ENCODE data around the gene PCGF3.
"Not testable (repeated sequence)": the region's sequence is repeated elsewhere in the genome, so short reads cannot be mapped to it uniquely, and the experiment has no call there.

The PCGF3 gene

GRCh38 chr4:664713-665231 is 40.9 kb upstream of the PCGF3 start:
- peak overlapping the region; percentile 76 for H3K27ac Mint-ChIP-seq
- no peaks in the 10 kb centered on the region for H3K36me3 Mint-ChIP-seq (ENCODE audit: low read depth)
- no peaks in the 10 kb centered on the region for H3K27me3 Mint-ChIP-seq
- no peaks in the 10 kb centered on the region for H3K9me3 Mint-ChIP-seq
- peak overlapping the region; percentile 81 for H3K4me3 Mint-ChIP-seq
- peaks cover 12% of the 10 kb centered on the region for H3K4me1 Mint-ChIP-seq (ENCODE audit: low read depth)

- peaks cover under 1% of the 10 kb centered on the region for H3K36me3 Mint-ChIP-seq (ENCODE audit: low read depth)
- no peaks in the 10 kb centered on the region for H3K9me3 Mint-ChIP-seq
- peak overlapping the region; percentile 31 for H3K27ac Mint-ChIP-seq
- H3K27me3 Mint-ChIP-seq = no peaks in the 10 kb centered on the region
- H3K4me1 Mint-ChIP-seq (ENCODE audit: low read depth) = peaks cover 12% of the 10 kb centered on the region
- no peak overlapping the region for H3K4me3 Mint-ChIP-seq
These were observed 40.3 kb upstream of the PCGF3 start for GRCh38 chr4:665381-665750.

GRCh38 chr4:665751-666435 is 39.7 kb upstream of the PCGF3 start:
- Mint-ChIP-seq H3K4me1 (ENCODE audit: low read depth) (peaks cover 12% of the 10 kb centered on the region), H3K4me3 (no peak overlapping the region), H3K36me3 (ENCODE audit: low read depth) (peaks cover 6% of the 10 kb centered on the region), H3K27ac (peak overlapping the region; percentile 31), H3K9me3 (no peaks in the 10 kb centered on the region), H3K27me3 (no peaks in the 10 kb centered on the region)

GRCh38 chr4:666436-666810 is 39.2 kb upstream of the PCGF3 start:
- Mint-ChIP-seq H3K4me3 (no peak overlapping the region), H3K9me3 (no peaks in the 10 kb centered on the region), H3K36me3 (ENCODE audit: low read depth) (peaks cover 10% of the 10 kb centered on the region), H3K27me3 (no peaks in the 10 kb centered on the region), H3K4me1 (ENCODE audit: low read depth) (peaks cover 12% of the 10 kb centered on the region), H3K27ac (no peak overlapping the region)

GRCh38 chr4:666822-667544 is 38.6 kb upstream of the PCGF3 start:
- Mint-ChIP-seq H3K27me3 (no peaks in the 10 kb centered on the region), H3K36me3 (ENCODE audit: low read depth) (peaks cover 16% of the 10 kb centered on the region), H3K4me3 (no peak overlapping the region), H3K27ac (no peak overlapping the region), H3K4me1 (ENCODE audit: low read depth) (peaks cover 12% of the 10 kb centered on the region), H3K9me3 (no peaks in the 10 kb centered on the region)

GRCh38 chr4:667545-667925 is 38.1 kb upstream of the PCGF3 start:
- H3K9me3 Mint-ChIP-seq = no peaks in the 10 kb centered on the region
- peaks cover 12% of the 10 kb centered on the region for H3K4me1 Mint-ChIP-seq (ENCODE audit: low read depth)
- peaks cover 20% of the 10 kb centered on the region for H3K36me3 Mint-ChIP-seq (ENCODE audit: low read depth)
- no peak overlapping the region for H3K4me3 Mint-ChIP-seq
- H3K27me3 Mint-ChIP-seq = no peaks in the 10 kb centered on the region
- H3K27ac Mint-ChIP-seq = no peak overlapping the region

GRCh38 chr4:668219-668618 is 37.4 kb upstream of the PCGF3 start:
- peaks cover 17% of the 10 kb centered on the region for H3K4me1 Mint-ChIP-seq (ENCODE audit: low read depth)
- H3K27me3 Mint-ChIP-seq, H3K4me3 Mint-ChIP-seq, H3K27ac Mint-ChIP-seq, H3K9me3 Mint-ChIP-seq: not testable (repeated sequence)
- H3K36me3 Mint-ChIP-seq (ENCODE audit: low read depth) = peaks cover 24% of the 10 kb centered on the region

- peaks cover 27% of the 10 kb centered on the region for H3K36me3 Mint-ChIP-seq (ENCODE audit: low read depth)
- H3K27ac Mint-ChIP-seq, H3K4me3 Mint-ChIP-seq, H3K9me3 Mint-ChIP-seq, H3K27me3 Mint-ChIP-seq: not testable (repeated sequence)
- peaks cover 12% of the 10 kb centered on the region for H3K4me1 Mint-ChIP-seq (ENCODE audit: low read depth)
These were observed 35.6 kb upstream of the PCGF3 start for GRCh38 chr4:669806-670559.

GRCh38 chr4:671769-672168 is 33.9 kb upstream of the PCGF3 start:
- Mint-ChIP-seq H3K4me3 (no peak overlapping the region), H3K27me3 (no peaks in the 10 kb centered on the region), H3K9me3 (no peaks in the 10 kb centered on the region), H3K4me1 (ENCODE audit: low read depth) (peaks cover 18% of the 10 kb centered on the region), H3K27ac (no peak overlapping the region), H3K36me3 (ENCODE audit: low read depth) (peaks cover 27% of the 10 kb centered on the region)

GRCh38 chr4:673349-674091 is 32.1 kb upstream of the PCGF3 start:
- Mint-ChIP-seq H3K4me3 (peak overlapping the region; percentile 91), H3K27ac (peak overlapping the region; percentile 85), H3K27me3 (no peaks in the 10 kb centered on the region), H3K36me3 (ENCODE audit: low read depth) (peaks cover 27% of the 10 kb centered on the region), H3K4me1 (ENCODE audit: low read depth) (peaks cover 18% of the 10 kb centered on the region), H3K9me3 (no peaks in the 10 kb centered on the region)

- Mint-ChIP-seq H3K27ac (peak within 1 kb of the TSS; percentile 85), H3K27me3 (no peaks in the 10 kb centered on the region), H3K4me1 (ENCODE audit: low read depth) (peaks cover 18% of the 10 kb centered on the region), H3K36me3 (ENCODE audit: low read depth) (peaks cover 27% of the 10 kb centered on the region), H3K4me3 (peak within 1 kb of the TSS; percentile 91), H3K9me3 (no peaks in the 10 kb centered on the region)
These were observed 31.2 kb upstream of the PCGF3 start, which contains the start of the genes ATP5ME and MYL5 for GRCh38 chr4:674172-675035. ATP5ME (minus strand) TSS chr4:674276; CDS start chr4:674247, 29 bp downstream. MYL5 (plus strand) TSS chr4:674542; CDS start chr4:678027, 3,485 bp downstream.

GRCh38 chr4:675036-675882 is 30.4 kb upstream of the PCGF3 start:
- Mint-ChIP-seq H3K4me1 (ENCODE audit: low read depth) (peaks cover 20% of the 10 kb centered on the region), H3K27ac (peak overlapping the region; percentile 78), H3K9me3 (no peaks in the 10 kb centered on the region), H3K4me3 (peak overlapping the region; percentile 91), H3K36me3 (ENCODE audit: low read depth) (peaks cover 27% of the 10 kb centered on the region), H3K27me3 (no peaks in the 10 kb centered on the region)
